CD14-positive monocyte (primary cell): ENCODE data around the gene ACSS3. TPM values are rescaled to one million over a fixed set of nuclear protein-coding genes. Genes with fewer than 3 reads are reported as not detected.

ENCODE experiments used
- DNase-seq, 3 donors: peaks; one replicate each; pipeline ENCODE4 v3.0.0-alpha.2; 2011 to 2022
- H2AFZ ChIP-seq: 2 replicates; pipeline ENCODE4 v1.6.0; 2012; ENCODE audit warnings: mild to moderate bottlenecking, low read depth, low read length, inconsistent platforms; ENCODE audit not compliant: insufficient read depth, poor library complexity, severe bottlenecking
- H3K27ac ChIP-seq, 2 donors: 1 replicate in 1 of 2; 2 replicates in 1 of 2; pipeline ENCODE4 v1.5.1; 2012 to 2013; ENCODE audit warnings: low read length in 2 of 2, control low read depth in 1 of 2, inconsistent platforms in 1 of 2, low read depth in 1 of 2, mild to moderate bottlenecking in 1 of 2
- H3K27me3 ChIP-seq, 2 donors: one replicate each; pipeline versions ENCODE4 v1.6.0 to v1.6.1; 2011 to 2013; ENCODE audit warnings: low read length in 2 of 2; ENCODE audit not compliant: control insufficient read depth in 2 of 2, insufficient read depth in 2 of 2
- H3K36me3 ChIP-seq, 2 donors: replicated peaks in 1 of 2; 1 replicate in 1 of 2; 2 replicates in 1 of 2; pipeline versions ENCODE4 v1.5.1 to v1.6.1; 2012 to 2013; ENCODE audit warnings: low read length in 2 of 2, control low read depth in 1 of 2, inconsistent platforms in 1 of 2, mild to moderate bottlenecking in 1 of 2; ENCODE audit not compliant: insufficient read depth in 2 of 2, control insufficient read depth in 1 of 2
- H3K4me1 ChIP-seq, 2 donors: 1 replicate in 1 of 2; 2 replicates in 1 of 2; pipeline versions ENCODE4 v1.5.1 to v1.6.1; 2012 to 2013; ENCODE audit warnings: low read length in 2 of 2, control low read depth in 1 of 2, inconsistent platforms in 1 of 2, mild to moderate bottlenecking in 1 of 2, moderate library complexity in 1 of 2; ENCODE audit not compliant: insufficient read depth in 2 of 2, control insufficient read depth in 1 of 2
- H3K4me2 ChIP-seq: replicated peaks from 2 replicates; pipeline ENCODE3; 2012; ENCODE audit warnings: low read length, moderate library complexity, mild to moderate bottlenecking; ENCODE audit not compliant: poor library complexity, severe bottlenecking; ENCODE audit errors: extremely low read depth
- H3K4me3 ChIP-seq, 3 experiments: fragments of 200-600 bp in 1 of 3; sonication (generic) in 1 of 3; replicated peaks in 1 of 3; 1 replicate in 2 of 3; 2 replicates in 1 of 3; pipeline ENCODE4 v1.5.1; 2011 to 2013; ENCODE audit warnings: low read length in 3 of 3, mild to moderate bottlenecking in 3 of 3, control low read depth in 2 of 3, low read depth in 2 of 3, inconsistent platforms in 1 of 3, moderate library complexity in 1 of 3
- H3K79me2 ChIP-seq: 2 replicates; pipeline ENCODE4 v1.6.0; 2012; ENCODE audit warnings: mild to moderate bottlenecking, control low read depth, inconsistent platforms, low read length, moderate library complexity; ENCODE audit not compliant: insufficient read depth
- H3K9ac ChIP-seq: 2 replicates; pipeline ENCODE4 v1.6.0; 2017; ENCODE audit warnings: low read length, mild to moderate bottlenecking; ENCODE audit not compliant: insufficient read depth, poor library complexity, severe bottlenecking
- H3K9me3 ChIP-seq, 2 donors: replicated peaks in 1 of 2; 1 replicate in 1 of 2; 2 replicates in 1 of 2; pipeline versions ENCODE4 v1.5.1 to v1.6.1; 2012 to 2013; ENCODE audit warnings: low read length in 2 of 2, control low read depth in 1 of 2; ENCODE audit not compliant: control insufficient read depth in 1 of 2, insufficient read depth in 1 of 2
- H4K20me1 ChIP-seq: 2 replicates; pipeline ENCODE4 v1.6.0; 2012; ENCODE audit warnings: mild to moderate bottlenecking, low read length, control low read depth, moderate library complexity; ENCODE audit not compliant: insufficient read depth
- H3K27ac Mint-ChIP-seq, 7 donors: one replicate each; pipeline ENCODE4 v1.8.0; 2020; ENCODE audit warnings: mild to moderate bottlenecking in 7 of 7, mixed read lengths in 7 of 7, moderate library complexity in 6 of 7, inconsistent platforms in 2 of 7
- H3K27me3 Mint-ChIP-seq, 3 donors: one replicate each; pipeline ENCODE4 v1.8.0; 2021 to 2022; ENCODE audit warnings: low read depth in 3 of 3, mild to moderate bottlenecking in 3 of 3, mixed read lengths in 3 of 3, moderate library complexity in 3 of 3, inconsistent platforms in 1 of 3
- H3K36me3 Mint-ChIP-seq, 2 donors: one replicate each; pipeline ENCODE4 v1.8.0; 2020; ENCODE audit warnings: mixed read lengths in 2 of 2, inconsistent platforms in 1 of 2, mild to moderate bottlenecking in 1 of 2
- H3K4me1 Mint-ChIP-seq: one replicate; pipeline ENCODE4 v1.8.0; 2020; ENCODE audit warnings: mild to moderate bottlenecking, mixed read lengths
- H3K4me3 Mint-ChIP-seq, 2 donors: one replicate each; pipeline ENCODE4 v1.8.0; 2020; ENCODE audit warnings: mild to moderate bottlenecking in 2 of 2, mixed read lengths in 2 of 2, moderate library complexity in 1 of 2
- H3K9me3 Mint-ChIP-seq, 7 donors: one replicate each; pipeline ENCODE4 v1.8.0; 2020 to 2022; ENCODE audit warnings: mixed read lengths in 7 of 7, mild to moderate bottlenecking in 6 of 7, moderate library complexity in 6 of 7, inconsistent platforms in 2 of 7
- WGBS: methylation state at CpG from one replicate; pipeline ENCODE4 v1.1.5; 2013; ENCODE audit warnings: missing lambda C conversion rate; ENCODE audit not compliant: insufficient coverage; 5-methylcytosine and 5-hydroxymethylcytosine counted together
- intact Hi-C, 2 donors: fragments of 100-400 bp; cut with micrococcal nuclease; formaldehyde crosslinking; loops; one replicate each; pipeline versions ENCODE4 v1.15.0 to v1.15.1; 2023
- polyA plus RNA-seq, 3 donors: library from polyadenylated mRNA; depleted of rRNA in 1 of 3; unstranded in 2 of 3; stranded (reverse) in 1 of 3; fragments of 300-500 nt in 2 of 3; fragments of >200 nt in 1 of 3; fragmentation: Illumina TruSeq in 2 of 3; gene quantifications; 1 replicate in 2 of 3; 2 replicates in 1 of 3; pipeline ENCODE4 v1.2.3, GENCODE V29; 2012 to 2021
- TF ChIP-seq, protein P1 (sequence below): fragments of 200-600 bp; IDR thresholded peaks from one replicate; pipeline ENCODE4 v1.8.0; 2022; ENCODE audit warnings: antibody characterized with exemption, mild to moderate bottlenecking

The ACSS3 gene
- polyA plus RNA-seq, 3 donors: 0.09 to 0.16 TPM; not detected in 1

DNA sequence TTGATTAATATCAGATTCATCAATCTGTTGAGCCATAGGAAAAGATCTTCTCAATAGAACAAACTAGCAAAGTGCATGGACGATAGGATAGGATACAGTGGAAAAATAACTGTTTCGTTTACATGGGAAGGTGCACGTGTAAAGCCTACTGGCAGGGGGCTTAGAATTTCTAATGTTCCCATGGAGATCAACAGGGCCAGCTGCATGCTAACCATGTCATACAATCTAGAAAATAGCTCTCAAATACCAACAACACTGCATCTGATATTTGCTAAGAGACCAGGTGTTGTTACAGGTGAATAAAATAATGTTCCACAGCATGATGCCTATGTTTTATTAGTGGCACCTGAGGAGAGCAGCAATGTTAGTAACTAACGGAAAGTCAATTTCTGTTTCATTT lies 72.5 kb downstream of the ACSS3 start:
- WGBS: no CpG with 5 or more reads among the region's 4 CpGs
- no peaks in the 10 kb centered on the region for H3K4me1 Mint-ChIP-seq
- H3K27me3 ChIP-seq: no peaks in the 10 kb centered on the region

DNA sequence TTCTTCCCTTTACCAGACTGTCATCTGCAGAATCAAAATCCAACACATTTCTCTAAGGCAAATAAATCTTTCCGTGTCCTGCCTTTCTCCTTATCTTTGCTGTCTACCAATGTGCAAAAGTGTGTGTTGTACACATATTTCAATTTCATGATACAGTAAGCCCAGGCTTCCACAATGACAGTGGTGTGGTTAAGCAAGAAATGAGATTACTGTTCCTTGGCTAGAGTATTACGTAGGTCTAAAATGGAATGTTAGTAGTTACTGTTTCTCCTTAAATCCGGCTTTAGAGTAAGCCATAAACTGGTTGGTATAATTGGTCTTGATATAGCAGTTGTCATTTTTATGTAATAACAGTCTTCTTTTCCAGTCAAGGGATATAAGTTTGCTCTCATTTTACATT lies 82.0 kb downstream of the ACSS3 start:
- TF ChIP-seq, protein P1, sequence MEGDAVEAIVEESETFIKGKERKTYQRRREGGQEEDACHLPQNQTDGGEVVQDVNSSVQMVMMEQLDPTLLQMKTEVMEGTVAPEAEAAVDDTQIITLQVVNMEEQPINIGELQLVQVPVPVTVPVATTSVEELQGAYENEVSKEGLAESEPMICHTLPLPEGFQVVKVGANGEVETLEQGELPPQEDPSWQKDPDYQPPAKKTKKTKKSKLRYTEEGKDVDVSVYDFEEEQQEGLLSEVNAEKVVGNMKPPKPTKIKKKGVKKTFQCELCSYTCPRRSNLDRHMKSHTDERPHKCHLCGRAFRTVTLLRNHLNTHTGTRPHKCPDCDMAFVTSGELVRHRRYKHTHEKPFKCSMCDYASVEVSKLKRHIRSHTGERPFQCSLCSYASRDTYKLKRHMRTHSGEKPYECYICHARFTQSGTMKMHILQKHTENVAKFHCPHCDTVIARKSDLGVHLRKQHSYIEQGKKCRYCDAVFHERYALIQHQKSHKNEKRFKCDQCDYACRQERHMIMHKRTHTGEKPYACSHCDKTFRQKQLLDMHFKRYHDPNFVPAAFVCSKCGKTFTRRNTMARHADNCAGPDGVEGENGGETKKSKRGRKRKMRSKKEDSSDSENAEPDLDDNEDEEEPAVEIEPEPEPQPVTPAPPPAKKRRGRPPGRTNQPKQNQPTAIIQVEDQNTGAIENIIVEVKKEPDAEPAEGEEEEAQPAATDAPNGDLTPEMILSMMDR: no peak
- DNase-seq: no peak
- Histone ChIP-seq H3K27me3 (no peaks in the 10 kb centered on the region), H3K79me2 (no peaks in the 10 kb centered on the region), H4K20me1 (no peaks in the 10 kb centered on the region), H3K27ac (no peak overlapping the region), H2AFZ (no peak overlapping the region), H3K4me2 (no peak overlapping the region), H3K36me3 (no peaks in the 10 kb centered on the region), H3K9me3 (peaks cover 0 to 15% of the 10 kb centered on the region in 2 donors), H3K9ac (no peak overlapping the region), H3K4me3 (no peak overlapping the region), H3K4me1 (no peaks in the 10 kb centered on the region)
- Mint-ChIP-seq H3K4me3 (no peak overlapping the region), H3K4me1 (no peaks in the 10 kb centered on the region), H3K27ac (no peak overlapping the region), H3K36me3 (no peaks in the 10 kb centered on the region), H3K27me3 (peaks cover 0 to 2% (median 2%) of the 10 kb centered on the region in 3 donors), H3K9me3 (peaks cover 0 to 14% (median 5%) of the 10 kb centered on the region in 7 donors)
- no CpG with 5 or more reads among the region's 3 CpGs for WGBS
- intact Hi-C loops: no loop called here

More for the DNA sequence above, 72.5 kb downstream of the ACSS3 start:
- no peak for DNase-seq
- H3K36me3 Mint-ChIP-seq: no peaks in the 10 kb centered on the region
- TF ChIP-seq, protein P1: no peak
- Histone ChIP-seq H3K4me3 (no peak overlapping the region), H3K9me3 (no peaks in the 10 kb centered on the region), H3K27ac (no peak overlapping the region), H2AFZ (no peak overlapping the region), H3K9ac (no peak overlapping the region), H3K36me3 (no peaks in the 10 kb centered on the region), H4K20me1 (no peaks in the 10 kb centered on the region), H3K4me2 (no peak overlapping the region), H3K79me2 (no peaks in the 10 kb centered on the region), H3K4me1 (no peaks in the 10 kb centered on the region)
- no peaks in the 10 kb centered on the region for H3K27me3 Mint-ChIP-seq
- H3K27ac Mint-ChIP-seq: no peak overlapping the region
- H3K4me3 Mint-ChIP-seq: no peak overlapping the region
- intact Hi-C loops: no loop called here
- peaks cover 0 to 3% (median 0%) of the 10 kb centered on the region in 7 donors for H3K9me3 Mint-ChIP-seq
